Measurements from ENCODE around the gene PROX2.

The PROX2 gene

GRCh38 chr14:74840603-74841030 is 35.3 kb downstream of the PROX2 start:
- no peak overlapping the region for H3K27ac ChIP-seq
- H3K4me3 ChIP-seq: no peak overlapping the region
- H3K9ac ChIP-seq (ENCODE audit: insufficient read length): no peak overlapping the region
- no peaks in the 10 kb centered on the region for H3K9me3 ChIP-seq (ENCODE audit: low read depth, low read length)
- DNase-seq (ENCODE audit: low read depth, low spot score): no peak
- no peak for TF ChIP-seq POLR2AphosphoS5 (IDR thresholded peaks at IDR 0.05; ENCODE audit: borderline replicate concordance, low read depth, low read length)
- no peak for TF ChIP-seq FOXP2 (optimal IDR thresholded peaks at IDR 0.05; ENCODE audit: control extremely low read depth, extremely low read length, insufficient read depth)
- no peak for TF ChIP-seq EZH2 (IDR thresholded peaks at IDR 0.05)
- H3K36me3 ChIP-seq (ENCODE audit: insufficient read depth, low read length): peaks cover 16% of the 10 kb centered on the region

- no peaks in the 10 kb centered on the region for H3K9me3 ChIP-seq (ENCODE audit: low read depth, low read length)
- DNase-seq (ENCODE audit: low read depth, low spot score): no peak
- H3K9ac ChIP-seq (ENCODE audit: insufficient read length): no peak overlapping the region
- TF ChIP-seq EZH2 (IDR thresholded peaks at IDR 0.05) (no peak), FOXP2 (optimal IDR thresholded peaks at IDR 0.05; ENCODE audit: control extremely low read depth, extremely low read length, insufficient read depth) (no peak), POLR2AphosphoS5 (IDR thresholded peaks at IDR 0.05; ENCODE audit: borderline replicate concordance, low read depth, low read length) (no peak)
- no peak overlapping the region for H3K4me3 ChIP-seq
- peak overlapping the region; percentile 33 for H3K27ac ChIP-seq
- peaks cover 18% of the 10 kb centered on the region for H3K36me3 ChIP-seq (ENCODE audit: insufficient read depth, low read length)
Measured at GRCh38 chr14:74838166-74838565, 37.8 kb downstream of the PROX2 start.

GRCh38 chr14:74836251-74836960 is 39.5 kb downstream of the PROX2 start:
- no peak for DNase-seq (ENCODE audit: low read depth, low spot score)
- peaks cover 22% of the 10 kb centered on the region for H3K36me3 ChIP-seq (ENCODE audit: insufficient read depth, low read length)
- no peak for TF ChIP-seq POLR2AphosphoS5 (IDR thresholded peaks at IDR 0.05; ENCODE audit: borderline replicate concordance, low read depth, low read length)
- no peak for TF ChIP-seq EZH2 (IDR thresholded peaks at IDR 0.05)
- no peak for TF ChIP-seq FOXP2 (optimal IDR thresholded peaks at IDR 0.05; ENCODE audit: control extremely low read depth, extremely low read length, insufficient read depth)
- no peak overlapping the region for H3K4me3 ChIP-seq
- no peak overlapping the region for H3K9ac ChIP-seq (ENCODE audit: insufficient read length)
- H3K9me3 ChIP-seq (ENCODE audit: low read depth, low read length): no peaks in the 10 kb centered on the region
- peak overlapping the region; percentile 35; the same call in 1 of the 2 replicates for H3K27ac ChIP-seq

- Histone ChIP-seq H3K9me3 (ENCODE audit: low read depth, low read length) (no peaks in the 10 kb centered on the region), H3K36me3 (ENCODE audit: insufficient read depth, low read length) (peaks cover 28% of the 10 kb centered on the region), H3K27ac (peak overlapping the region; percentile 16; the same call in 1 of the 2 replicates), H3K9ac (ENCODE audit: insufficient read length) (no peak overlapping the region), H3K4me3 (no peak overlapping the region)
- no peak for DNase-seq (ENCODE audit: low read depth, low spot score)
- TF ChIP-seq FOXP2 (optimal IDR thresholded peaks at IDR 0.05; ENCODE audit: control extremely low read depth, extremely low read length, insufficient read depth) (no peak), EZH2 (IDR thresholded peaks at IDR 0.05) (no peak), POLR2AphosphoS5 (IDR thresholded peaks at IDR 0.05; ENCODE audit: borderline replicate concordance, low read depth, low read length) (no peak)
Measured at GRCh38 chr14:74835645-74836250, 40.2 kb downstream of the PROX2 start.

GRCh38 chr14:74834692-74835392 is 41.1 kb downstream of the PROX2 start:
- 0 out of 2 replicates have a peak overlapping the region, but pooled peaks have one; percentile 9 for H3K27ac ChIP-seq
- peaks cover 28% of the 10 kb centered on the region for H3K36me3 ChIP-seq (ENCODE audit: insufficient read depth, low read length)
- no peak for DNase-seq (ENCODE audit: low read depth, low spot score)
- no peak overlapping the region for H3K9ac ChIP-seq (ENCODE audit: insufficient read length)
- H3K4me3 ChIP-seq: no peak overlapping the region
- H3K9me3 ChIP-seq (ENCODE audit: low read depth, low read length): no peaks in the 10 kb centered on the region
- TF ChIP-seq POLR2AphosphoS5 (IDR thresholded peaks at IDR 0.05; ENCODE audit: borderline replicate concordance, low read depth, low read length) (no peak), FOXP2 (optimal IDR thresholded peaks at IDR 0.05; ENCODE audit: control extremely low read depth, extremely low read length, insufficient read depth) (no peak), EZH2 (IDR thresholded peaks at IDR 0.05) (no peak)

GRCh38 chr14:74832849-74833248 is 43.1 kb downstream of the PROX2 start:
- no peak overlapping the region for H3K4me3 ChIP-seq
- no peak for TF ChIP-seq POLR2AphosphoS5 (IDR thresholded peaks at IDR 0.05; ENCODE audit: borderline replicate concordance, low read depth, low read length)
- no peak for TF ChIP-seq EZH2 (IDR thresholded peaks at IDR 0.05)
- no peak for TF ChIP-seq FOXP2 (optimal IDR thresholded peaks at IDR 0.05; ENCODE audit: control extremely low read depth, extremely low read length, insufficient read depth)
- H3K9me3 ChIP-seq (ENCODE audit: low read depth, low read length): no peaks in the 10 kb centered on the region
- H3K27ac ChIP-seq: no peak overlapping the region
- no peak overlapping the region for H3K9ac ChIP-seq (ENCODE audit: insufficient read length)
- DNase-seq (ENCODE audit: low read depth, low spot score): no peak
- H3K36me3 ChIP-seq (ENCODE audit: insufficient read depth, low read length): peaks cover 48% of the 10 kb centered on the region

- DNase-seq (ENCODE audit: low read depth, low spot score): no peak
- TF ChIP-seq POLR2AphosphoS5 (IDR thresholded peaks at IDR 0.05; ENCODE audit: borderline replicate concordance, low read depth, low read length): no peak
- TF ChIP-seq FOXP2 (optimal IDR thresholded peaks at IDR 0.05; ENCODE audit: control extremely low read depth, extremely low read length, insufficient read depth): no peak
- no peak overlapping the region for H3K9ac ChIP-seq (ENCODE audit: insufficient read length)
- H3K9me3 ChIP-seq (ENCODE audit: low read depth, low read length): no peaks in the 10 kb centered on the region
- no peak overlapping the region for H3K4me3 ChIP-seq
- H3K27ac ChIP-seq: no peak overlapping the region
- H3K36me3 ChIP-seq (ENCODE audit: insufficient read depth, low read length): peaks cover 43% of the 10 kb centered on the region
Measured at GRCh38 chr14:74829251-74829650, 46.7 kb downstream of the PROX2 start.

- H3K9ac ChIP-seq (ENCODE audit: insufficient read length): no peak overlapping the region
- H3K4me3 ChIP-seq: no peak overlapping the region
- peaks cover 58% of the 10 kb centered on the region for H3K36me3 ChIP-seq (ENCODE audit: insufficient read depth, low read length)
- TF ChIP-seq FOXP2 (optimal IDR thresholded peaks at IDR 0.05; ENCODE audit: control extremely low read depth, extremely low read length, insufficient read depth) (no peak), EZH2 (IDR thresholded peaks at IDR 0.05) (no peak), POLR2AphosphoS5 (IDR thresholded peaks at IDR 0.05; ENCODE audit: borderline replicate concordance, low read depth, low read length) (no peak)
- no peaks in the 10 kb centered on the region for H3K9me3 ChIP-seq (ENCODE audit: low read depth, low read length)
- no peak for DNase-seq (ENCODE audit: low read depth, low spot score)
- H3K27ac ChIP-seq: no peak overlapping the region
Measured at GRCh38 chr14:74826574-74826973, 49.4 kb downstream of the PROX2 start.
